ENCODE results near the gene FHOD3. TPM values are rescaled to one million over a fixed set of nuclear protein-coding genes. Genes with fewer than 3 reads are reported as not detected.

FHOD3 gene
- total and polyA plus RNA-seq, 2 of the 4 experiments (the other 2 are of a cell fraction), result 14.6 to 16.0 TPM

DNA sequence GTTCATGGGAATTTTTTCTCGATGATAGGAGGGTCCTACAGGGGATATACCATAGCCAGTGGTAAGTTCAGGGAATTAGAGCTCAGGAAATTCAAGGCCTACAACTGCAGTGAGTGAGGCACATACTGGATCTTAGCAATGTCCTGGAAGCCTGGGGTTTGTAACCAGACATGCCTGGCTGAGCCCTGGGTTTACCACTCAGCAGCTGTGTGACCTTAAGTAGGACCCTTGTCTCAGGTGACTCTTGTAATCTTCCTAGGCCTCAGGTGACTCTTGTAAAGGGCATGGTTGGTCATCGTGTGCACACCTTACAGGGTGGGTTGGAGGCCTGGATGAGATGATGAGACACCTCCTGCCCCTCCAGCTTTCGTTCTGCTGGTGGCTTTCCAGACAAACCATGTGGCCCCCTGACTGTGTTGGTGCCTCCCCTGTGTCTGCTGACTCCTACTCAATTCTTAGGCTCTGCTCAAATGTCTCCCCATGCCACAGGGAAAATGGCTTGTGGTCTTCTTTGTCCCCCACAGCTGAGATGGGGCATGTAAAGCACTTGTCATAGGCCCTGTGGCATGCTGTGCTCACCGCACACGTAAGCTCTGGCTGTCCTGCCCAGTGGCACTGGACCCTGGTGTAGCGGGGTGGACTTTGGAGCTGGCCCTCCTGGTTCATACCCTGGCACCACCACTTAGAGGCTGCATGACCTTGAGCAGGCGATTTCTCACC lies 94.1 kb downstream of the FHOD3 start:
- no peak for DNase-seq
- POLR2A ChIA-PET (ENCODE audit: unreplicated experiment), result no interaction called here
- CTCF ChIA-PET, result no interaction called here
- Histone ChIP-seq H2BK5ac (ENCODE audit: low read depth, low read length, poor library complexity, severe bottlenecking) (no peak overlapping the region), H3K56ac (ENCODE audit: extremely low read depth, insufficient read depth, low read length) (no peak overlapping the region), H3K27me3 (ENCODE audit: control insufficient read depth, insufficient read depth, low read length) (no peaks in the 10 kb centered on the region), H3K9ac (ENCODE audit: low read depth, low read length) (no peak overlapping the region), H4K8ac (ENCODE audit: low read depth in 2 of 2, low read length in 2 of 2) (no peak overlapping the region), H3K4me1 (ENCODE audit: control insufficient read depth, insufficient read depth, low read length) (peaks cover 9% of the 10 kb centered on the region), H3K18ac (ENCODE audit: low read depth, low read length) (no peak overlapping the region), H3K4ac (ENCODE audit: low read depth, low read length) (no peak overlapping the region), H2BK120ac (ENCODE audit: low read depth, low read length) (no peak overlapping the region), H3K9me3 (ENCODE audit: control insufficient read depth, insufficient read depth, low read length) (no peaks in the 10 kb centered on the region), H3K79me1 (ENCODE audit: low read depth in 1 of 2, low read length in 2 of 2) (peaks cover 3 to 6% of the 10 kb centered on the region in 2 experiments; a peak in 1 of 4 replicates), H2BK15ac (ENCODE audit: low read depth, low read length) (no peak overlapping the region), H2AK5ac (ENCODE audit: low read depth, low read length) (no peak overlapping the region), H3K4me2 (ENCODE audit: low read depth, low read length) (no peak overlapping the region), H3K14ac (replicated peaks; ENCODE audit: low read depth, low read length) (no peak overlapping the region), H3K36me3 (ENCODE audit: control insufficient read depth, insufficient read depth, low read length) (no peaks in the 10 kb centered on the region), H2BK20ac (ENCODE audit: low read depth, low read length) (no peak overlapping the region), H2AK9ac (replicated peaks; ENCODE audit: low read depth, low read length, poor library complexity) (no peak overlapping the region), H4K20me1 (ENCODE audit: insufficient read depth, low read length) (no peaks in the 10 kb centered on the region), H4K5ac (ENCODE audit: low read depth, low read length) (no peak overlapping the region), H3K27ac (ENCODE audit: insufficient read depth, low read length) (no peak overlapping the region), H3K23ac (ENCODE audit: low read depth, low read length) (no peak overlapping the region), H4K91ac (ENCODE audit: insufficient read depth, low read depth, low read length) (no peak overlapping the region), H2AFZ (replicated peaks; ENCODE audit: low read length, poor library complexity) (no peak overlapping the region), H3K9me1 (ENCODE audit: insufficient read depth, low read length) (peaks cover 12% of the 10 kb centered on the region), H3K4me3 (ENCODE audit: insufficient read depth, low read depth, low read length) (no peak overlapping the region)
- intact Hi-C loops (cut with micrococcal nuclease) (no loop called here), in situ Hi-C loops (cut with MboI; ENCODE audit: low sequenced_read_pairs) (no loop called here), dilution Hi-C loops (cut with HindIII; ENCODE audit: low sequenced_read_pairs, unreplicated experiment) (no loop called here)
- TF ChIP-seq RAD21 (IDR thresholded peaks at IDR 0.05; ENCODE audit: low read length) (no peak), RCOR1 (IDR thresholded peaks at IDR 0.05; ENCODE audit: insufficient replicate concordance, low read length) (no peak), SMC3 (IDR thresholded peaks at IDR 0.05; ENCODE audit: low read depth, low read length) (no peak), NFE2L2 (IDR thresholded peaks at IDR 0.05; ENCODE audit: low read depth, low read length) (no peak), CEBPB (IDR thresholded peaks at IDR 0.05; ENCODE audit: low read depth, low read length) (no peak), FOS (IDR thresholded peaks at IDR 0.05; ENCODE audit: low read depth, low read length) (no peak), CHD1 (IDR thresholded peaks at IDR 0.05; ENCODE audit: low read depth, low read length) (no peak), MAZ (IDR thresholded peaks at IDR 0.05; ENCODE audit: borderline replicate concordance, low read depth, low read length) (no peak)
- BruUV-seq (replicated peaks), result no TSS peak
- no peak for ATAC-seq (ENCODE audit: low read depth)
- no CpG with 5 or more reads among the region's 7 CpGs for WGBS, 2 experiments (ENCODE audit: extremely low coverage in 2 of 2, insufficient read length in 1 of 2)

Data from IMR-90 (cell line).